Fibroblast of mammary gland (primary cell): ENCODE measurements around the gene LCE3D.
A peak's percentile ranks its signal among the peaks of the same experiment; 100 is the strongest.
"Not testable (repeated sequence)": the region's sequence is repeated elsewhere in the genome, so short reads cannot be mapped to it uniquely, and the experiment has no call there.

Experiments used
- DNase-seq: peaks from one replicate; pipeline ENCODE4 v3.0.0-alpha.2; 2010; ENCODE audit warnings: low read depth
- H3K4me3 ChIP-seq: 2 replicates; pipeline ENCODE4 v1.5.1; 2011; ENCODE audit warnings: low read depth, mild to moderate bottlenecking, low read length, moderate library complexity; ENCODE audit not compliant: control insufficient read depth
- CTCF ChIP-seq: conservative IDR thresholded peaks from 2 replicates; pipeline ENCODE4 v1.5.1; 2011; ENCODE audit warnings: low read depth, low read length, inconsistent platforms; ENCODE audit not compliant: control insufficient read depth, insufficient read depth

Gene LCE3D

GRCh38 chr1:152596986-152597385 is 16.7 kb upstream of the LCE3D start:
- no peak for DNase-seq
- TF ChIP-seq CTCF: no peak
- no peak overlapping the region for H3K4me3 ChIP-seq

DNA sequence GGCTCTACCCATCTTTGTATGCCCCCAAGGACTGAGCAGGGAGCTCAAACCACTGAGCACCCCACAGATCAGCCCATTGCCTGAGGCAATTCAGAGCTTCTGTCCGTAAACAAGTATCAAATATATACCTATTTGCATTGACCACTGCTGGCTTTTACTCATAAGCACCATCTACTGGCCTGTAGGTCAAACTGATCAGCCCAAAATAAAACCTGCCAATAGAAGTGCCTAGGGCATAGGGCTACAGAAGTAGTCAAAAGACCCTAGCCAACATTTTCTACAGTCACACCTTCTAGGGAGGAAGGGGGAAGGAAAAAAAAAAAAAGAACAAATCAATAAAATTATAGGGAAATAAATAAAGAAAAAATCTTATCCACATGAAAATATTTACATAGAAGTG is 5.3 kb upstream of the LCE3D start:
- peak; percentile 25 for TF ChIP-seq CTCF
- DNase-seq: no peak

DNA sequence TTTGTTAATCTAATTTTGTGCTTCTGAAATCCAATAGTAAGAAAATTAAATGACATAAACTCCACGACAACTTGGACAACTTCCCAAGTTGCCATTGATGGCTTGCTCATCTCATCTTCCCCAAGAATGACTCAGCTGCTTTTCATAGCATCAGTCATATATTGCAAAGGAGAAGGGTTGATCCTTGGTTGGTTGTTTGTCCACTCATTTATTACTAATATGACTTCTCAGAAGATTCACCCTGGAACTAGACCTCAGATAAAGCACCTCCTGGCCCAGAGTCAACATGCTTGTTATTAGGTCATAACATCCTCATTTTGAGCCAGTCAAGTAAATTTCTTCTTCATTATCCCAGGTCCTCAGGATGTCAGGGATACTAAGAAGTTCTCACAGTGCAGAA is 2.3 kb upstream of the LCE3D start:
- peak; percentile 67 for DNase-seq
- no peak overlapping the region for H3K4me3 ChIP-seq
- TF ChIP-seq CTCF: no peak

More for the DNA sequence above, 5.3 kb upstream of the LCE3D start:
- H3K4me3 ChIP-seq: no peak overlapping the region

DNA sequence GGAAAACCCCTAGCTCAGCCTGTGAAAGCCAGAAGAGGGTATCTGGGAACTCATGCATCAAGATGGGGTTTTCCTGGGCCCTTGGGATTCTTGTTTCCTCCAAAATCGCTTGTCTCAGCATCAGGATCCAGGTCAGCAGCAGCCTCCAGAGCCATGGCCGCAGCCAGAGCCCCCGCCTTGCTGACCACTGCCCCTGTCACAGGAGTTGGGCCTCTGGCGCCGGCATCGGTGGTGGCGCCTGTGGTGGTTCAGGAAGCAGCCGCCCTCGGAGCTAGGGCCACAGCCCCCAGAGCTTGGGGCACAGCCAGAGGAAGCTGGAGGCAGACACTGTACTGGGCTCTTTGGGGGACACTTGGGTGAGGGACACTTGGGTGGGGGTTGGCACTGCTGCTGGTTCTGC is 790 bp downstream of the LCE3D start:
- DNase-seq, H3K4me3 ChIP-seq: not testable (repeated sequence)

- no peak for TF ChIP-seq CTCF
- DNase-seq: peak; percentile 7
- no peak overlapping the region for H3K4me3 ChIP-seq
Observed at GRCh38 chr1:152577168-152577567, 3.1 kb downstream of the LCE3D start.

- no peak for TF ChIP-seq CTCF
- no peak within 1 kb of the TSS for H3K4me3 ChIP-seq
- DNase-seq: no peak
Observed at GRCh38 chr1:152566681-152567080, 13.6 kb downstream of the LCE3D start, which contains the start of gene LCE3E. LCE3E (minus strand) TSS chr1:152566780; CDS start chr1:152566208, 572 bp downstream.

- no peak for TF ChIP-seq CTCF
Observed at GRCh38 chr1:152565535-152566215, 14.6 kb downstream of the LCE3D start.

More at GRCh38 chr1:152565535-152566215, 14.6 kb downstream of the LCE3D start:
- H3K4me3 ChIP-seq: no peak overlapping the region
- no peak for DNase-seq
